Skeletal muscle satellite cell (primary cell): ENCODE results near the gene AFF3.
"Not testable (repeated sequence)": the region's sequence is repeated elsewhere in the genome, so short reads cannot be mapped to it uniquely, and the experiment has no call there.

Experiments
- H3K27me3 ChIP-seq: 2 replicates; pipeline ENCODE4 v1.7.0; 2013; ENCODE audit warnings: low read length; ENCODE audit not compliant: control insufficient read depth, insufficient read depth
- H3K36me3 ChIP-seq: 2 replicates; pipeline ENCODE4 v1.7.0; 2013; ENCODE audit warnings: mild to moderate bottlenecking, control low read depth, low read length; ENCODE audit not compliant: insufficient read depth
- H3K4me1 ChIP-seq: 2 replicates; pipeline ENCODE4 v1.7.0; 2013; ENCODE audit warnings: low read length; ENCODE audit not compliant: control insufficient read depth, insufficient read depth
- H3K4me2 ChIP-seq: 2 replicates; pipeline ENCODE4 v1.7.0; 2013; ENCODE audit warnings: mild to moderate bottlenecking, low read length
- H3K4me3 ChIP-seq: 2 replicates; pipeline ENCODE4 v1.7.0; 2013; ENCODE audit warnings: low read length
- H3K9ac ChIP-seq: 2 replicates; pipeline ENCODE4 v1.7.0; 2013; ENCODE audit warnings: mild to moderate bottlenecking, low read depth, low read length, moderate library complexity
- H3K9me3 ChIP-seq: replicated peaks from 2 replicates; pipeline ENCODE4 v1.7.0; 2013; ENCODE audit warnings: mild to moderate bottlenecking, control low read depth, low read length

The AFF3 gene

DNA sequence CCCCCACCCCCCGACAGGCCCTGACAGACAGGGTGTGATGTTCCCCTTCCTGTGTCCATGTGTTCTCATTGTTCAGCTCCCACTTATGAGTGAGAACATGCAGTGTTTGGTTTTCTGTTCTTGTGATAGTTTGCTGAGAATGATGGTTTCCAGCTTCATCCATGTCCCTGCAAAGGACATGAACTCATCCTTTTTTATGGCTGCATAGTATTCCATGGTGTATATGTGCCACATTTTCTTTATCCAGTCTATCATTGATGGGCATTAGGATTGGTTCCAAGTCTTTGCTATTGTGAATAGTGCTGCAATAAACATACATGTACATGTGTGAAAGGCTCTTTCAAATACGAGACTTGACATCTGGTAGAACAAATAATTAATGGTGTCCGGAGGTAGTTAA, 208.9 kb downstream of the AFF3 start:
- H3K27me3 ChIP-seq, H3K4me3 ChIP-seq, H3K9ac ChIP-seq, H3K9me3 ChIP-seq, H3K36me3 ChIP-seq, H3K4me1 ChIP-seq, H3K4me2 ChIP-seq: not testable (repeated sequence)

DNA sequence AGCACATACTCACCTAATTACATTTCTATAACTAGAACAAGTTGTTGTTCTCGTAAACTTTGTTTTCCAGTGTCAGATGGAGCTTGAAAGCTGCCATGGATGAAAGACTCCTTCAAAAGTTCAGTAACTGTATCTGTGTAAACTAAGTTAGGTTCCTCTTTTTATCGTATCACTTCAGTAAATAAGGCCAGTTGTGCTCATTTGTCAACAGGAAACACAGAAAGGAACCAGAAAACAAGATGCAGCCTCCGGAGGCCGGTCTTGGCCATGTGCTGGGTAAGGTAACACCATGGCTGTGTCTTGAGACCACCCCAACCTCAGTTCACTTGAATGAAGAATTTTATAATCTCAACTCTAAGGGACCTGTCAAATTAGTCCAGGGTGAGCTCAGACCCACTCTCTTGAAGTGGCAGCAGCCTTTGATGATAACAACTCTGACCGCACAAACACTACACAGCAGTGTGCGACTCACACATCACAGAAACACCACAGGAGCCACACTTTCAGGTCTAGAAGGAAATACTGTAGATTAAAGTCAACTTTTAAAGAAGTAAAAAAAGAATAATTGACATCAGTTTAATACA, 213.8 kb downstream of the AFF3 start:
- H3K4me1 ChIP-seq = no peaks in the 10 kb centered on the region
- H3K9me3 ChIP-seq = no peaks in the 10 kb centered on the region
- H3K4me3 ChIP-seq = no peak overlapping the region
- H3K4me2 ChIP-seq = no peak overlapping the region
- no peaks in the 10 kb centered on the region for H3K36me3 ChIP-seq
- no peak overlapping the region for H3K9ac ChIP-seq
- no peaks in the 10 kb centered on the region for H3K27me3 ChIP-seq

- not testable (repeated sequence) for H3K9me3 ChIP-seq, H3K4me1 ChIP-seq, H3K4me3 ChIP-seq, H3K27me3 ChIP-seq, H3K36me3 ChIP-seq, H3K9ac ChIP-seq, H3K4me2 ChIP-seq
Observed at GRCh38 chr2:99927690-99928207, 214.6 kb downstream of the AFF3 start.

GRCh38 chr2:99926986-99927385, 215.4 kb downstream of the AFF3 start:
- no peaks in the 10 kb centered on the region for H3K9me3 ChIP-seq
- no peaks in the 10 kb centered on the region for H3K36me3 ChIP-seq
- no peaks in the 10 kb centered on the region for H3K27me3 ChIP-seq
- H3K4me3 ChIP-seq = no peak overlapping the region
- H3K4me2 ChIP-seq = no peak overlapping the region
- H3K9ac ChIP-seq = no peak overlapping the region
- H3K4me1 ChIP-seq = no peaks in the 10 kb centered on the region

- Histone ChIP-seq H3K4me1 (no peaks in the 10 kb centered on the region), H3K36me3 (no peaks in the 10 kb centered on the region)
Observed at GRCh38 chr2:99925960-99926359, 216.4 kb downstream of the AFF3 start.

DNA sequence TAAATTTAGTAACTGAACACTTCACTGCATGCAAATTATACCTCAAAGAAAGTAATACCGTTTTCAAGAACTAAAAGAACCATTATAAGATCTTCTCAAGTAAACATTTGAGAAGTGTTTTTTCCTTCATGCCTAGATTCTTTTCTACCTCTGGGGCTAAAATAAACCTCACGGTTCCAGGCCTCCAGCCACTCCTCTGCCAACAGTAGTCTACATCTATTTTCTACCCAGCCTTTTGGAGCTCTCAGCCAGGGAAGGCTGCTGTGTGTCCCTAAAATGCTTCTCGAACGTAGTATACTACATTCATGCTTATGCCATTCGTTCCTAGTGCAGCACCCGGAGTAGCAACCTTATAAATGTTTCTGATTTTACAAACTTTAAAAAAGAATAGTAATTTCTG, 219.7 kb downstream of the AFF3 start:
- Histone ChIP-seq H3K9me3 (no peaks in the 10 kb centered on the region), H3K4me1 (no peaks in the 10 kb centered on the region), H3K27me3 (no peaks in the 10 kb centered on the region), H3K9ac (no peak overlapping the region), H3K4me2 (no peak overlapping the region), H3K4me3 (no peak overlapping the region), H3K36me3 (no peaks in the 10 kb centered on the region)

More at GRCh38 chr2:99925960-99926359, 216.4 kb downstream of the AFF3 start:
- no peak overlapping the region for H3K4me2 ChIP-seq
- H3K9ac ChIP-seq = no peak overlapping the region
- H3K4me3 ChIP-seq = no peak overlapping the region
- H3K9me3 ChIP-seq = no peaks in the 10 kb centered on the region
- H3K27me3 ChIP-seq = no peaks in the 10 kb centered on the region

GRCh38 chr2:99921903-99922302, 220.5 kb downstream of the AFF3 start:
- no peaks in the 10 kb centered on the region for H3K9me3 ChIP-seq
- no peaks in the 10 kb centered on the region for H3K4me1 ChIP-seq
- no peak overlapping the region for H3K4me2 ChIP-seq
- H3K9ac ChIP-seq = no peak overlapping the region
- H3K27me3 ChIP-seq = no peaks in the 10 kb centered on the region
- no peaks in the 10 kb centered on the region for H3K36me3 ChIP-seq
- H3K4me3 ChIP-seq = no peak overlapping the region

- no peak overlapping the region for H3K9ac ChIP-seq
- H3K9me3 ChIP-seq = no peaks in the 10 kb centered on the region
- no peaks in the 10 kb centered on the region for H3K4me1 ChIP-seq
- no peaks in the 10 kb centered on the region for H3K27me3 ChIP-seq
- H3K4me2 ChIP-seq = no peak overlapping the region
- no peak overlapping the region for H3K4me3 ChIP-seq
- H3K36me3 ChIP-seq = no peaks in the 10 kb centered on the region
Observed at GRCh38 chr2:99918389-99918788, 224.0 kb downstream of the AFF3 start.

- H3K9ac ChIP-seq = no peak overlapping the region
- H3K4me3 ChIP-seq = no peak overlapping the region
- H3K4me1 ChIP-seq = no peaks in the 10 kb centered on the region
- H3K9me3 ChIP-seq = no peaks in the 10 kb centered on the region
- H3K4me2 ChIP-seq = no peak overlapping the region
- H3K36me3 ChIP-seq = no peaks in the 10 kb centered on the region
- no peaks in the 10 kb centered on the region for H3K27me3 ChIP-seq
Observed at GRCh38 chr2:99915108-99915675, 227.2 kb downstream of the AFF3 start.

GRCh38 chr2:99911736-99912135, 230.7 kb downstream of the AFF3 start:
- no peaks in the 10 kb centered on the region for H3K4me1 ChIP-seq
- no peak overlapping the region for H3K9ac ChIP-seq
- H3K4me3 ChIP-seq = no peak overlapping the region
- no peaks in the 10 kb centered on the region for H3K27me3 ChIP-seq
- H3K36me3 ChIP-seq = no peaks in the 10 kb centered on the region
- no peaks in the 10 kb centered on the region for H3K9me3 ChIP-seq
- no peak overlapping the region for H3K4me2 ChIP-seq

DNA sequence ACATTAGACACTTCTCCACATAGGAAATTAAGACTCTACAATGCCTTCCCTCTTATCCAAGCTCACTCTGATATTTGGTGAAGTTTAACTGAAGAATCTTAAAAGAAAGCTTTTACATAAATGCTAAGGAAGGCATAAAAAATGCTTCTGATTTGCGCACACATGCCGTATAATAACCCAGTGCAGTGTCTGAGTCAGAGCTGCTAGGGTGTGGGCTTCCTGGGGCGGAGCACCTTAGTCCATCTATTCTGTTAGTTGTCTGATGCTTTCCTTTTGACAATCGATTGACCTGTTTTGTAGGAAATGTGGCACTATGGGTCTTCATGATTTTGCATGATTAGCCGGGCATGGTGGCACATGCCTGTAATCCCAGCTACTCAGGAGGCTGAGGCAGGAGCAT, 231.5 kb downstream of the AFF3 start:
- Histone ChIP-seq H3K4me3 (no peak overlapping the region), H3K27me3 (no peaks in the 10 kb centered on the region), H3K9ac (no peak overlapping the region), H3K9me3 (no peaks in the 10 kb centered on the region), H3K4me2 (no peak overlapping the region), H3K4me1 (no peaks in the 10 kb centered on the region), H3K36me3 (no peaks in the 10 kb centered on the region)

DNA sequence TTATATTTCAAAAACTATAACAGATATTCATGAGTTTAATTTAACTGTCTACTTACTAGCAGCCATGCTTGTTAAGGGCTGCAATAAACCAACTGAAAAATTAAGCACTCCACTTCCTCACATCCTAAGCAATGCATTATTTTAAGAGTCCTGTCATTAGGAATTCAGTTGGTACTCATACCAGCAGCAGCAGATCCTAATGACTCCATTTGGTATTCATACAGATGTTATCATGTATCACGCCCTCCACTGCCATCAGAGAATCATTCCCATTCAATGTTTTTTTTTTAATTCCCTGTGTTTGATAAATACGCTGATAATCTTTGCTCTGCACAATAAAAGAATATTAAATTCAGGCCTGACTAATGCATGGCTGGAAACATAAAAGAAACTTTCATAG, 236.8 kb downstream of the AFF3 start:
- Histone ChIP-seq H3K4me3 (no peak overlapping the region), H3K27me3 (peaks cover 10% of the 10 kb centered on the region), H3K9ac (no peak overlapping the region), H3K9me3 (no peaks in the 10 kb centered on the region), H3K4me2 (no peak overlapping the region), H3K4me1 (no peaks in the 10 kb centered on the region), H3K36me3 (no peaks in the 10 kb centered on the region)
